ENCODE results near the gene MBP. TPM values are rescaled to one million over a fixed set of nuclear protein-coding genes. Genes with fewer than 3 reads are reported as not detected.

The MBP gene
- total RNA-seq, 1 donor from 2014 or later: 45.2 TPM

DNA sequence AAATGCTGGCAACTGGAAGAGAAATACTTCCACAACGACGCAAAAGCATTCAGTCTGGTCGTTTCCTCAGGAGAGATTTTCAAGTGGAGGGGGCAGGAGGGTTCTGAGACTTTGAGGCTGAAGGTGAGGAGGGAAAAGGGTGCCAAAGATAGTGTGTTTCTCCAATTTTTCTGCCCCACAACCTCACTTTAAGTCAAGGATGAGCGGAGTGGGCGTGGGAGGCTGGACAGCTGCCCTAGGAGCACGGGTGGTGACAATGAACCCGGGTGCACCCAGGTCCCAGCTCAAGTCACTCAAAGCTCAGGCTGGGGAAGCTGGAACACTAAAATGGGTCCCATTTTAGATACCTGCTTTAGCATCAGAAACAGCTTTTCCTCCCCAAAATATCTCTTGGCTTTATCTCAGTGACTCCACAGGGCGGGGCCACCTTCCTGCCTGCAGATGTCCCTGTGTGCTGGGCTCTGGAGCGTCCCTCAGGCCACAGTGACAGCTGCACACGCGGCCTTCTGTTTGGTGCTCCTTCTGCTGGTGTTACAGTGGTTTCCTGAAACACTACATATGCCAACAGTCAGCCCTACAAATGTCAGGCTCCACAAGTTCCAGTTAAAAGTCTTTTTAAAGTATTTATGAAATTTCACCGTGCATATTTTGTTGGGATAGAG is 1.4 kb upstream of the MBP start:
- DNase-seq (ENCODE audit: low spot score): no peak

- no peak for DNase-seq (ENCODE audit: low spot score)
Measured at GRCh38 chr18:77133051-77133834, 660 bp upstream of the MBP start.

GRCh38 chr18:77131652-77132368 is 773 bp downstream of the MBP start:
- no peak for DNase-seq (ENCODE audit: low spot score)

DNA sequence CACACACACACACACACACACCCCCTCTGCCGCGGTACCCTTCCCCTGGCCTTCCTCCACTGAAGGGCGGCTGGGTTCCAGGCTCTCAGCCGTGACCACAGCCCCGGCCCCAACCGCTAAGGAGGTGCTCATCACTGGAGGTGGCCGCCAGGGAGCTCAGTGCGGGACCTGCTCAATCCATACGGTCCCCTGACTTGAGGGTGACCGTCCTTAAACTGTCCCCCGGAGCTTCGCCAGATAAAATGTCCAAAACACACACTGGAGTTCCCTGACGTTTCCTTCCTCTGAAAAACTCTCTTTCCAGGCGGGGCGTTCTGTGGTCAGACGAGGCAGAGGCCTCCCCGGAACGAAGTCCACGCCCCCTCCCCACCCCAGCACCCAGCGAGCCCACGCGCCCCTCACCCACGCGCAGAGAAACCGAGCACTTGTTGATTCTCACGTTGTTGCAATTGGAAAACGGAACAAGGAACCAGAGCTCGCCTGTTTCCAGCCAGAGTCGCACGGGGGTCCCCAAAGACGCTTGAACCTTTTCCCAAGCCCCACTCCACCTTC is 1.4 kb downstream of the MBP start:
- DNase-seq (ENCODE audit: low spot score): peak; percentile 89

- no peak for DNase-seq (ENCODE audit: low spot score)
Measured at GRCh38 chr18:77130229-77131099, 2.1 kb downstream of the MBP start.

- DNase-seq (ENCODE audit: low spot score): no peak
Measured at GRCh38 chr18:77129150-77129551, 3.4 kb downstream of the MBP start.

- DNase-seq (ENCODE audit: low spot score): no peak
Measured at GRCh38 chr18:77127769-77128671, 4.6 kb downstream of the MBP start.

- DNase-seq (ENCODE audit: low spot score): peak; percentile 55
Measured at GRCh38 chr18:77124452-77124922, 8.1 kb downstream of the MBP start.

DNA sequence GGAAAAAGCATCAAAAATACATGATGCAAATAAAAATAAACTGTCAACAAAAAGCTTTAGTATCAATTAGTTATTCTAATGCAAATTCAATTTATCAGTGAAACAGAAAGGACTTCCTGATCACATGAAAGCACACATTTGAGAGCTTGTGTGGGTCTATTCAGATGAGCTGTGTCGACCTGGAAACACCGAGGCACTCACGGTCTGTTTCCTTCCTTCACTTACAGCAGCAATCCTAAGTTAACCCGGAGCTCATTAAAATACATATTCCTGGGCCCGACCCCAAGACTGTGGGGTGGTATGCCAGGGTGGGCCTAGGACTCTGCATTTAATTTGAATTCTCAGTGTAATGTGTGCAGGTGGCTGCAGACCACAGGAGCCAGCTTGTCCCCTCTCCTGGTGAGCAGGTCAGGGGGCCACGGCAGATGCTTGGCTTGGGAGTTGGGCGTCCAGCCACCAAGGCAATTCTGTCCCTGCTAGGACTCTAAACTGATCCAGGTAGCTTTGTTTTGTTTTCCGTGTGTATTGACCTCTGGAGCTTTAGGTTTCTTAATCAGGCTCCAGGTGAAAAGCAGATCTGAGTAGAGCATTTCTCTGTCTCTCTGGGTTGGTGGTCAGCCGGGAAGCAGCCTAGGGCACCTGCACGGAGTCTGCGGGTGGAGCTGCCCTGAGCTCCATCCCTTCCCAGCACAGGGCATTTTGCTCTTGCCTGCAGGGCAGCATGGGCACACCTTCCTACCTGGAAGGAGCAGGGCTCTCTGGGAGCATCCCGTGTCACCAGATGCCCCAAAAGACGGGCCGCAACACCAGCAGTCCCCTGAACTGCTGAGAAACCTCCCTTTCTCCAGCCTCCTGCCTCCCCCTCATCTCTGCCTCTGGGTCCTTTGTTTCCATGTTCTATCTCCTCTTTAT is 9.0 kb downstream of the MBP start:
- peak; percentile 79 for DNase-seq (ENCODE audit: low spot score)

DNA sequence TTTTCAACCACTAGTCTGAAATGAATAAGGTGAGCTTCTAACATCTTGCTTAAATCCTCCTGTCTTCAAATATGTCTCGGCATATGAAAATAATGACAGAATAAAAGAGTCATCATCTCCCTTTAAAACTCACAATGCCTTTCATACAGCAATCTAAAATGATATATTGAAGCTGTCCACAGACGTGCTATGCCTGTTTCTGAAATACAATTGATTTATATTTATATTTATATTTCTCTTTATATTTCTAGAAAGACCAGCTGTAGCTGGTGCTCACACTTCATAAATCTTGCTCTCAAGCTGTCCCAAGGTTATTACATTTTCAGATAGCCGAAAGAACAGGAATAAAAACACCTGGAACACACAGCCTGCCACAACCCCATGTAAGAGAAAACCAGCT is 11.1 kb downstream of the MBP start:
- no peak for DNase-seq (ENCODE audit: low spot score)

DNA sequence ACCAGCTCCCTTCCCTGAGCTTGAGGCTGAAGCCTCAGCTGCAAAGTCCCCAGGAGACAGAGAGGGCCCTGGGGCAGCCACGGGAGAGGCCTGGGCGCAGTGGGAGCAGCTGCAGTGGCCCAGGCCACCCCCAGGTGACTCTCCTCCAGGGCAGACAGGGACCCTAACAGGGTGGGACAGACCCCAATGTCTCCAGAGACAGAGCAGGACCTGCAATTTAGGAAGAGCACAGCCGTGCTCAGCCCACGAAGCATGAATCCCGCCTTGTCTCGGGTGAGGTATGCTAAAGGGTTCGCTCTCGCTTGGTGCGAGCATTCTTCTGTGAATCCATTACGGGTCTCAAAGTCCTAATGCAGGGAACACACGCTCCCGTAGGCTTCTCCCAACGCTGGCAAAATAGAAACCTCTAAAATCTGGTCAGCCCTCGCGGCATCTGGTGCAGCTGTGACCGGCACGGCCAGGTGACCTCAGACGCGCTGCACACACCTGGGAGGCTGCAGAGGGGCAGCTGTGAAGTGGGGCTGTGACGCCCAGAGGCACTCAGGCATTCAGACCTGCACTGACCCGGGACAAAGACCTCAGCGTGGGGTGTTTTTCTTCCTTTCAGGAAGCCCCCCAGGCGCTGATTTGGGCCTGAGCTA is 12.6 kb downstream of the MBP start:
- DNase-seq (ENCODE audit: low spot score): peak; percentile 76

GRCh38 chr18:77119101-77119850 is 13.3 kb downstream of the MBP start:
- peak; percentile 85 for DNase-seq (ENCODE audit: low spot score)

- peak; percentile 53 for DNase-seq (ENCODE audit: low spot score)
Measured at GRCh38 chr18:77118256-77119090, 14.1 kb downstream of the MBP start.

DNA sequence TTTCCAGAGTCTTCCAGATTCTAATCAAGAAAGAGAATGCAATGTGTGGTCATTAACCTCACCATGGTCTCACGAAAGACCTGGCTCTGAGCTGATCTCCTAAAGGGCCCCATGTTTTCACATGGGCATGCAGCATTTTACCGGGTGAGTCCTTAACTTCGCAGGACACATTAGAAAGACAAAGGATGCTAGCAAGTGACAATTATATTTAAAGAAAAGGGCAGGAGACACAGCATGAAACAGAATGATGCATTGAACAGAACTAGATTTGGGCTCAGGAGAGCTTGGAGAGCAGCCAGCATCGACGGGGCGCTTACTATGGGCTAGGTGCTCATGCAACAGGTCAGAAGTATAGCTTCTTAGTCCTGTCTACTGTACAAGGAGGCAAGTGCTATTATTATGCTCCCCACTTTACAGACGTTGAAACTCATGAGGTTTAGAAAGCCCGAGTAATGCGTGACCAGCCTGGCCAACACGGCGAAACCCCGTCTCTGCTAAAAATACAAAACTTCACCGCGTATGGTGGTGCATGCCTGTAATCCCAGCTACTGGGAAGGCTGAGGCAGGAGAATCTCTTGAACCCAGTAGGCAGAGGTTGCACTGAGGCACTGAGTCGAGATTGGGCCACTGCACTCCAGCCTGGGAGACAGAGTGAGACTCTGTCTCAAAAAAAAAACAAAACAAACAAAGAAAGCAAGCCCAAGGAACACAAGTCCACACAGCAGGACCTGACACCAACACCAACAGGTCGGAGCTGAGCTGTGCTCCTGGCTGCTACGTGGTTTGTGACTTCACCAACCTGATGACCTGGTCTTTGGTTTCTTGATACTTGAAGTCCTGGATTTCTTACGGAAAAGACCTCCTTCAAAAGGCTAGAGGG is 16.1 kb downstream of the MBP start:
- no peak for DNase-seq (ENCODE audit: low spot score)

DNA sequence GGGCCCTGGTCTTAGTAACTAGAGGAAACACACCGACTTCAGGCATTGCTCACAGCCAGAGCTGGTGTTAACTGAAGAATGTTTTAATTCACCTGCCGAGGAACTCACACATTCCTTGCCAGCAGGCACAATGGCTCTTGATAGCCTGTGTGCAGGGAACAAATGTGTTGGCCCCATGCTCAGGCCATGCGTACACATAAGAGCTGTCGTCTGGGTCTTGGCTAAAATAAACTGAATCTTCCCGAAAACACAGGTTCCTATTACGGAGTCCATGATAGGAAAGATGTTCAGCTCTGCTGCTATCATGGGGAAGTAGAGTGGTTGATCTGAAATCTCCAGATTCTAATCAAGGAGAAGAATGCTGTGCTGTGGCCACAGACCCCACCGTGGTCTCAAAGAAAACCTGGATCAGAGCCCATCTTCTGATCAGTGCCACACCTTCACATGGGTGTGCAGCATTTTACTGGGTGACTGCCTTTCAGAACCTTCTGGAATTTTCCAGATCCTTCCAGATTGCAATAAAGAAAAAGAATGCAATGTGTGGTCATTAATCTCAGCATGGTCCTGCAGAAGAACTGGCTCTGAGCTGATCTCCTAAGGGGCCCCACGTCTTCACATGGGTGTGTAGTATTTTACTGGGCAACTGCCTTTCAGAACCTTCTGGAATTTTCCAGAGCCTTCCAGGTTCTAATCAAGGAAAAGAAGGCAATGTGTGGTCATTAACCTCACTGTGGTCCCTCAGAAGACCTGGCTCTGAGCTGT is 17.2 kb downstream of the MBP start:
- no peak for DNase-seq (ENCODE audit: low spot score)

All from mesenteric fat pad (tissue), 1 donor.